NCI-H2196 (cell line): ENCODE data around the gene KLK13.

Experiments
- DNase-seq: peaks from one replicate; lab custom pipeline; 2025; ENCODE audit not compliant: unreplicated experiment; lab: John Stamatoyannopoulos, UW

The KLK13 gene

DNA sequence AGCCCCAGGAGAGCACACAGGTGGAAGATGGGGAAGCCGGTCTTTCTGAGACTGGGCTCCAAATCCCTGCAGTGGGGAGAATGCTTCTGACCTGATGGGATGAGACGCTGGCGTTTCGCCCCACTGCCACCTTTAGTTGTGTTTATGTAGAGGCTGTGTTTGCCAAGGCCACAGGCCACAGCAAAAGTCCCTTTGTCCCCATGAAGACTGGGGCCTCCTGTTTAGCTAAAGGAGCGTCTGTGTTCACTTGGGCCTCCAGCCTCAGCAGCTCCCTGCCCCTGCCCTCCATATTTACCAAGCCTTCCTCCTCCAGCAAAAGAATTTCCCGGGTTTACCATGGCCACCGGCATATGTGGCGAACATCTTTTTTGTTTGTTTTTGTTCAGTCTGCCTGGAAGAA is 28.2 kb upstream of the KLK13 start:
- DNase-seq: no peak

DNA sequence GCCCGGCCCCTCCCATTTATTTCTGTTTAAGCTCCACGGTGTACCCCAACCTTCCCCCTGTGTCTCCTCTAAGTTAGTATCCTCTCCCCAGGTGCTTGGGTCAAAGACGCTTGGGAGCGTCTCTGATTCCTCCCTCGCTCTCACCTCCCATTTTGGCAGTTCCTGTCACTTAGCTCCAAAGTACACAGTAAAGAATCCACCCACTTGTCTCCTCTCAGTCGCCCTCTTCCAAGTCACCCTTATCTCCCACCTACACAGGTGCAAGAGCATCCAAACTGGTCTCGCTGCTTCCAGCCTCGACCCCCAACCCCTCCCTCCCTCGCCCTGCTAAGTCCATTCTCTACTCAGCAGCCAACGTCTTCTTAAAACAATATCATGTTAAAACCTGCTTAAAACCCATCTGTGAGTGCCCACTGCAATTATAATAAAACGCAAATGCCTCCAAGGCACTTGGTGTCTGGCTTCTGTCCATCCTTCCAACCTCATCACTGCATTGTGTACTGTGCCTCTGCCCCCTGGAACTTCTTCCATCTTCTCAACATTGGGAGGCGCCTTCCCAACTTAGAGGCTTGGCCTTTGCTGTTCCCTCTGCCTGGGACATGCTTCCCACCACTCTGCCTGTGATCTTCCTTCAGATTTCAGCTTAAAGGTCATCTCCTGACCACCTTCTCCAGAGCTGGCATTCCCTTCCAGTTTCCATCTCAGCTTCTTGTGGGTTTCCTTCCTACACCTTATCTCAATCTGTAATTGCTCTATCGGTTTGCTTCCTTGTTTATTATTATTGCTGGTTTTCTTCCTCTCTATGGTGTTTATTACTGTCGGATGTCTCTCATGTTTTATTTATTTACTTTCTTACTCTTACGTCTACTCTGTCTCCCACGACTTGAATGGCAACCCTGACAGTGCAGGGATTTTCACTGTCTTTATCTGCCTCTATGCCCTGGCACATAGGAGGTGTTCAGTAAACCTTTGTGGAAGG is 27.3 kb upstream of the KLK13 start:
- DNase-seq: no peak

DNA sequence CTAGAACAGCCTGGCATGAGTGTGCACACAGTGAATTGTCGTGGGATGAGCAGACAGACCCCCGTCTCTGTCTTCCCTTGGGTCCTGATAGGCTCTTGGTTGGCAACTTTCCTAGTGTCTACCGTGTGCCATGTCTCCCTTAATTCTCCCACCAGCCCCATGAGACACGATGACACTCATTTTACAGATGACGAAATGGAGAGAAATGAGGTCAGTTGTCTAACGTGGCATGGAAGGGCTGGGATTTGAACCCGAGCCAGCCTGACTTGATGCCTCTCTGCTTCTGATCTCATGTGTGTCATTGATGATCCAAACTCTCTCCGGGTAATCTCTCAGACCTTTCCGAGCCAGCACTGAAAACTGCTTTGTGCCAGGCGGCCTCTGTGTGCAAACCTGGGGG is 26.2 kb upstream of the KLK13 start:
- DNase-seq: no peak

DNA sequence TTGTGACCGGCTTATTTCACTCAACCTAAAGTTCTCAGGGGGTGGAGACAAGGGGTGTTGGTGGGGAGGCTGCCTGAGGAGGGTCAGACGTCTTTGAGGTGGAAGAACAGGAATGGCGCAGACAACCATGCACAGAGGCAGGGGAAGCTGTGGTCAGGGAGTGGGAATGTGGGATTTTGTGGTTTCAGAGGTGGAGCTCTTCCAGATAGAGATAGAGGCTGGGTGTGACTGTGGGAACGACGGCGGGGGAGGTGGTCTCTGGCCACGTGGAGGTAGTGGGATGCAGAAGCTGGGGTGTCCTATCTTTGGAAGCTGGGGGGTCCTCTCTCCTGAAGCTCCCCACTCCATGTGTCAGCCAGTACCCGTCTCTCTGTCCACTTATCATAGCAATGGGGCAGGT is 25.6 kb upstream of the KLK13 start:
- no peak for DNase-seq

DNA sequence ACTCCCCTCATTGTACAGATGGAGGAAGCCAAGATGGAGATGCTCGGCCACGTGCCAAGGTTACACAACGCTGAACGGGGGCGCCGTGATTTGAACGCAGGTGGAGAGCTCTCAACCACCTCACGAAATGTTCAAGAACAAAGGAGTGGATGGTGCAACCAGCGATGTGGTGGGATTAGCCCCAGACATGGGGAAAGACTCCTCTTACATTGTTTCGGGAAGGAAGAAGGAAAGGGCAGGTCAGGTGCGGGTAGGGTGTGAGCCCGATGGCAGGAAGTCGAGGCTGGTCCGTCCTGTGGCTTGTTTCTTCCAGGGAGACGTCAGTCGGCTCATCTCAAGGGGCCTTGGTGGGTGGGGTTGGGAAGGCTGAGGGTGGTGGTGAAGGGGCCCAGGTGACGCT is 24.9 kb upstream of the KLK13 start:
- no peak for DNase-seq

DNA sequence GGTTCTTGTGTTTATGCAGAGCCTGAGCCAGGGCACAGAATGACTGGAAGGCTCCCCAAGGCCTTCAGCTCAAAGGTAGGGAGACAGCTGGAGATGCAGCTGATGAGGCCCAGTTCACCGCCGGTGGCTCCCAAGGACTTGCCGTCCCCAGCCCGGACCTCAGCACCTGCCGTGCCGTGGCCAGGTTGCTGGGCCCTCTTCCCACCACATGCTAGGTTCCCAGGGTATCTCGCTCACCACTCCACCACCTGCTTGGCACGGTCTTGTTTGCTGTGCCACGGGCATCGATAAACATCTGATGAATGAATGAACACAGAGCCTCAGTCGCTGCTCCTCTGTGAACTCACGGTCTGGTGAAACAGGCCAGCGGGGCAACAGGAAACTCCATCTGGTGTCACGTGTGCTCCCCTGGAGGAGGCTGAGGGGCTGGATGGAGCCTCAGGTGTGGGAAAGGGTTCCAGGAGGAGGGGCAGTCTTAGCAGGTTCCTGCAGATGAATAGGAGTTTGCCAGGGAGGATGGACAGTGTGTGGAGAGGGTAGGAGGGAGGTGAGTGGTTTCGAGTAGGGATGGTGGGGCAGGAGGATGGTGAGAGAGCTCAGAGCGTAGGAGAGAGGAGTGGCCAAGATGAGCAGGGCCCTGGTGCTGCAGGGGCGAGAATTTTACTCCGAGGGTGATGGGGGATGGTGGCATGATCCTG is 21.4 kb upstream of the KLK13 start:
- DNase-seq: no peak

DNA sequence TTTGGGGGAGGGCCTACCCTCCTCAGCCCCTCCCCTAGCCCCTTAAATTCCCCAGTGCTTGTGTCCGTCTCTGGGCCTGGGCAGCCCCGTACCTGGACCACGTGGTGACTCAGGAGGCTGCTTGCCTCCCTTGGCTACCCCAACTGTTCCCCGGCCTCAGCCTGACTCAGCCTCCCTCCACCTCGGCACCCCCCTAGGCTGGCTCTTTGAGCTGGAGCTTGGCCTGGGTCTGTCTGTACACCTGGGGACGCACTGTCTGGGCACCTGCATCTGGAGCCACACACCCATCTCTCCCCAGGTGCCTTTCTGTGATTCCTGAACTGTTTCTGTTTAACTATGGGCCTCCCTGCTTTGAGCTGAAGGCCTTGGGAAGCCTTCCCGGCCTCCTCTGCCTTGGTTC is 19.6 kb upstream of the KLK13 start:
- DNase-seq: no peak

DNA sequence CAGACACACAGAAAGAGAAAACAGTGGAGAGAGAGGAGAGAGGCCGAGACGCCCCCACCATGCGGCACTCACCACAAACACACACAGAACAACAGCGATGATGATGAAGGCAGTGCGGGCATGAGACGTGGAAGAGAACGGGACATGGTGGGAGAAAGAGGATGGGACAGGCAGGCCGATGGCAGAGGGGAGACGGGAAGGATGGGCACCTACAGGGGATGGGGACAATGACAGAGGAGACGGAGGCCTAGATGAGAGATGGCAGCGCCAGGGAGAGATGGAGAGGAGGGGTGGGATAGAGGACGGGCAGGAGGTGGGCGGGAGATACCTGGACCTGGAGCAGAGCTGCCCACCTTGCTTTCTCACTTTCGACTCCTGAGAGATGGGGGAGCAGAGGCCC is 18.9 kb upstream of the KLK13 start:
- no peak for DNase-seq

DNA sequence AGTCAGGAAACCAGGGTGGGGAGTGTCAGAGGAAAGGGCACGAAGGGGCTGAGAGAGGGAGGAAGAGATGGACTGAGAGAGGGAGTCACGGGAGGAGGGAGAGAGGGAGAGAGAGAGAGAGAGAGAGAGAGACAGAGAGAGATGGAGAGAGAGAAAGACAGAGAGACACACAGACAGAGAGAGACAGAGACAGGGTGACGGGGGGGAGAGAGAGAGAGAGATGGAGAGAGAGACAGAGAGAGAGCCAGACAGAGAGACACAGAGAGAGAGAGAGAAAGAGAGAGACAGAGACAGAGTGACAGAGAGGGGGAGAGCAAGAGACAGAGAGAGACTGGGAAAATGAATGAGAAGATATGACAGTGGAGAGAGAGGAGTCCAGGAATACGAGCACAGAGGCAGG is 18.3 kb upstream of the KLK13 start:
- DNase-seq: no peak

DNA sequence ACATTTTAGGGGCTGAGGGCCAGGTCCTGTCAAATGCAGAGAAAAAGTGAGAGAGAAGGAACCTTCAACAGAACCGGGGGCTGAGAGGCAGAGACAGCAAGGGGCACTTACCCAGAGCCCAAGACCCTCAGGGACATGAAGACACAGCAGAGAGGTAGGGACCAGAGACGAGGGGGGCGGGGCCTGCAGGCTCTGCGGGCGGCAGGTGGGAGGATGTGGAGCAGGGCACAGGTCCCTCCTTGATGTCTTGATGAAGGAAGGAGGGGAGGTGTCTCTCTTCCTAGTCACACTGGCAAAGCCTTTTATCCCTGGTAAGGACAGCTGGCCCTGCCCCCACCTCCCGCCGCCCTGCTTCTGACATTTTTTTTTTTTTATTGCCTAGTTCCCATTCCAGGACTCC is 17.7 kb upstream of the KLK13 start, which contains the start of gene KLK14:
Gene KLK14 (minus strand): TSS at position 277 of the 400 bp plus-strand sequence. CDS start 273 bp downstream, at position 4.
- no peak for DNase-seq

DNA sequence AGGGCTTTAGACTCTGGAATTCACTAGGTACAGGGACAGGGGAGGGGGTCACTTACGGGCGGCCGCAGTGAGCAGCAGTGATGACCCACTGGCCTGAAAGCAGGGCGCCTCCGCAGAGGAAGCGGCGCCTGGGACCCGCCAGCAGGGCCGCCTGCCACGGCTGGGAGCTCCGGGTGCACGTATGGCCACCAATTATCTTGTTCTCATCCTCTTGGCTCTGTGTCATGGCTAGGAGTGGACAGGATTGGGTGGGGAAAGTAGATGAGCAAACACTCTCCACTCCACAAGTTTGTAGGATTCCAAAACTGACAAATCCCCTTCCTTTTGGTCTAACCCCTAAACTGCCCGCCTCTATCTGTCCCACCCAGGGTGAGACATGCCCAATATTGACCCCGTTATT is 16.6 kb upstream of the KLK13 start:
- DNase-seq: no peak

DNA sequence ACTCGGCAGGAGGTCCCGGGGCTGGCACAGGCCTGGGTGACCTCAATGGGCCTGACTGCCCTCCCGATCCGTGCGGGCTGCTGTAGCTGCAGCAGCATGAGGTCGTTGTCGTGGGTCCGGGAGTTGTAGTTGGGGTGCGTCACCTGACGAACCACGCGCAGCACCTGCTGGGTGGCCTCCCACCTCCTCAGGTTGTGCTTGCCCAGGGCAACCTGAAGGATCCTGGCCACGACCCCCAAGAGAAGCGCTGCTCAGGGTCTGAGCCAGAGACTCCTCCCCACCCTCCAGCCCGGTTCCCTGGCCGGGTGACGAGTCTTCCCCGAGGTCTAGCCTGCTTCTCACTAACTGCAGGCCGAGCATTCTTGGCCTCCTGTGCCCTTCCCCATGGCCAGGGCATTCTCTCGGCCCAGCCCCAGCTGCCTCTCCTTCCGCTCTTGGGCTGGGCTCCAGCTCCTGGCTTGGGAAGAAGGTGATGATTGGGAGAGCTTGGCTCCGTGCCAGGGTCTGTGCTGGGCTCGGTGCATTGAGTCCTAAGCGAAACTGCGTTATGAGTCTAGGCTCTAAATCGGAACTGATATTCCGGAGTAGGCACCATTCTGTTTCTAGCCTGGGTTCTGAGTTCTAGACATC is 14.7 kb upstream of the KLK13 start:
- peak; percentile 7 for DNase-seq

DNA sequence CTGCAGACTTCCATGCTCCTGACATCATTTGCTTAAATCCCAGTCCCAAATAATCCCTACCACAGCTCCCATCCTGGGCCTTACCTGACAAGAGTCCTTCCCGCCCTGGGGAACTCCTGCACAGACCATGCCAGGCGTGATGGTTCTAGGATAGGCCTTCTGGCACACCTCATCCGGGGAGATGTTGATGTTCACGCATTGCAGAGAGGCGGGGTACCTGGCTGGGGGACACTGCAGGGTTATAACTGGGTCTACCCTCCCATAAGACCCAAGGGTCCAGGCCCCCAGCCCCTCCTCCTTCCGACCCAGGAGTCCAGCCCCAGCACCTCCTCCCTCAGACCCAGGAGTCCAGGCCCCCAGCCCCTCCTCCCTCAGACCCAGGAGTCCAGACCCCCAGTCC is 13.8 kb upstream of the KLK13 start:
- DNase-seq: no peak

DNA sequence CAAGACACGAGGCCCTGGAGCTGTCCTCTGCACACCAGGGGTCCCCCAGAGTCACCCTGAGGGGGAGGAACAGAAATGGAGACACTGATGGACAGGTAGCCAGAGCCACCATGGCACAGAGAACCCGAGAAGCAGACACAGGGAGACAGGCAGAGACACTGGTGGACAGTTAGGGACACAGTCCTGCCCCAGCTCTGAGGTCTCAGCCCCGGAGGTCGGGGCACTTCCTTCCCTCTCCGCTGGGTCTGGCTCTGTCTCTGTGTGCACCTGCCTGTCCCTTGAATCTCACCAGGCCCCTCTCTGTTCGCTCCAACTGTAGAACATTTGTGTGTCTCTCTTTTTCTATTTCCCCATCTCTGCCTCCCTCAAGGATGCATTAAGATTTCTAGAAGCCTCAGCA is 13.2 kb upstream of the KLK13 start:
- no peak for DNase-seq

DNA sequence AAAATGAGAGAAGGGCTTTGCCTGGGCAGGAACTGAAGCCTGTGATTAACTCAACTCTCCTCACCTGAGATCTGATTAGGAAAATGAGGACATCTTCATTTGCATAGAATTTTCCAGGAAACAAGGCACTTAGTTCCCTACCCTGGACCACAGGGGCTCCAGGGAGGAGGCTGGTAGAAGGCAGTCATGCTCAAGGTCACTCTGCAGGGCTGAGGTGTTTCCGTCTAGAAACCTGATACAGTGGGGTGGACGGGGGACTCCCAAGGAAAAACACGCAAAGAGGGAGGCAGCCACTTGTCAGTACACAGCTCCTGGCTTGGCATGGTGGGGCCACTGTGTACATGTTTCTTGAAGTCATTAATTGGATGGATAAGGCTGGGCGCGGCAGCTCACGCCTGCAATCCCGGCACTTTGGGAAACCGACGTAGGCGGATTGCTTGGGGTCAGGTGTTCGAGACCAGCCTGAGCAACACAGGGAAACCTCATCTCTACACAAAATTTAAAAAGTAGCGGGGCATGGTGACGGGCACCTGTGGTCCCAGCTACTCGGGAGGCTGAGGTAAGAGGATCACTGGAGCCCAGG is 11.8 kb upstream of the KLK13 start:
- no peak for DNase-seq

DNA sequence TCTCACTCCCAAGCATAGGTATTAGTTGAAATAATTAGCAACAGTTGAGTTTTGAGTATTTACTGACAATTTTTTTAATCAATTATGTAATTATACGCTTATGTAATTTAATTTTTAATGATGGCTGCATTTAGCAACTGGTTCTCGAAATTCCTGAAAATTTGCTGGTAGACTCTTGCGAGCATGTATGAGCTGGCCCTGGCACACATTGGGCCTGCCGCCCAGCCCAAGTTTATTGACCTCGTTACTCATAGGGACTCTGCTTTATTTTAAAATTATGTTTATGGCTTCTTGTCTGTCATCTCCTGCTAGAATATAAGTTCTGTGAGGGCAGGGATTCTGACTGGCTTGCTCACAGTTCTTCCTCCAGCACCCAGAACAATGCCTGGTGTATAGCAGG is 11.1 kb upstream of the KLK13 start:
- no peak for DNase-seq

DNA sequence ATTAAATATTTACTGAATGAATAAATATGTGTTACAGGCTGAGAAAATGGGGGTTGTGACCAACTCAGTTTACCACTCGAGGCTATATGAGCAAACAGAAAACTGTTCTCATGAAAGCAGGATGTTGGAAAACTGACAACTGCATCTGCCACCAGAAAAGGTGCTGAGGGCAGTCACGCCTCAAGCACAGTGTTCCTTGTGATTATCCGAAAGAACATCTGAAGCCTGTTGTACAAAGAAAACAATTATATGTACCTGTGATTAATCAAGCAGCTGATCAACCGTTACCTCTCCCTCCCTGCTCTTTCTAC is 6.2 kb upstream of the KLK13 start:
- DNase-seq: peak; percentile 20

DNA sequence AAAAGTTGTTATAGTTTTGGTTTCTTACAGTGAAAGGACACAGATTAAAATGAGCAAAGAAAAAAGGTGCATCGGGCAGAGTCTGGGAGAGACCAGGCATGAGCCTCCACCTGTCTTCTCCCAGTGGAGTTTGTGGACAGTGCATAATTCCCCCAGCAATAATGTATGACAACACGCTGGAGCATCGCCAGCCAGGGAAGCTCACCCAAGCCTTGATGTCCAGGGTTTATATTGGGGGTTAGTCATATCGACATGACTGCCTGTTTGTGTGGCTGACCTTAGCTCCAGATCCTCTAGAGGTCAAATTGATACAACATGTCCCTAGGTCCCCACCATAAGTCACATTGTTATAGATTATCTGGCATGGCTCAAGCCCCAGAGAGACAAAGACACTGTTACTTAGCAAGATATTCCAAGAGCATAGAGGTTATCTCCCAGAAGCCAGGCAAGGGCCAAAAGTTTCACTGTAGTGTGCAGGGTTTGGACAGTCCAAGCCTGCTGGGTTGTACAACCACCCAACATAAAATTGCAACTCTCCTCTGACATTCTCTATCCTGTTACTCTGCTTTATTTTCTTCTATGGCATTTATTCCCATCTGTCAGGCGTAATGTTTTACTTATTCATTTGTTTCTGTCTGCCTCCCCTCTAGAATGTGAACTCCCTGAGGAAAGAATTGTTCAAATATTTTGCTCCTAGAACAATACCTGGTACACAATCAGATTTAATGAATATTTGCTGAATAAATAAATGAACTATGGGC is 5.6 kb upstream of the KLK13 start:
- no peak for DNase-seq

DNA sequence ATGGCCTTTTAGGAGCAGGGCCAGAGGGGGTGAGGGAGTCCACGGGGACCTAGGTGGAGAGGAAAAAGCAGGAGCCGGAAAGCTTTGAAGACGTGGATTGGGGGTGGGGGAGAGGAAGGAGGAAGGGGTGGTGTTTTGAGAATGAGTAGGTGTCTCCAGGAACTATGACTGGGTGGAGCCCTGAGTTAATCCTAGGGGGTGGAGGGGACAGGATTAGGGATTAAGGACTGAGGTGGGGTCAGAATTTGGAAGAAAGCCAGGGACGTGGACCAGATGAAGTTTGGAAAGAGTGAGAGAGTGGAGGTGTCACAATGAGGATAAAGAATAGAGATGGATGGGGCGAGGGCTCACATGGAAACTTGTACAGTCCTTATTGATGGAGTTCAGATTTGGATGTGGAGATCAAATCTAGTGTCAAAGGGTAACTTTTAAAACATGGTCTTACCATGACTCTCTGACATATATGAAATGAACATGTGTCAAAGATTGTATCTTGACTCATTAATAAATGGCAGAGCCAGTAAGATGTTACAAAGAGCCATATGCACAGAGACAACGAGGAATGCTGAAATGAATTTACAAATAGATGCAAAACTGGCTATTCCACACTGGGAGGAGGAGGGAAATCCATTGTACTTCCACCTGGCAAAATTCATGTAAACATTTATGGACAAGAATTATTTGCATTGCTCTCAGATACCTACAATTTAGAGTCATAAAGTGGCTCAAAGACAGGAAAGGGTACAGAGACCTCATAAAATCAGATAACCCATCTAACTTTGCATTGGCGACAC is 1.7 kb upstream of the KLK13 start:
- no peak for DNase-seq
